SK-N-SH treated with all-trans-retinoic acid at 6 μM for 48 hours (cell line): ENCODE measurements around the gene UGT1A8.

Source experiments
- BACH2 ChIP-seq: fragments of 250-450 bp; sonication (Bioruptor Pico); IDR thresholded peaks from 2 replicates; pipeline ENCODE4 v1.9.0; 2021; ENCODE audit warnings: mild to moderate bottlenecking, borderline replicate concordance
- GLIS3 ChIP-seq: fragments of 250-450 bp; sonication (Bioruptor Pico); IDR thresholded peaks from 2 replicates; pipeline ENCODE4 v1.5.0; 2020; ENCODE audit warnings: mild to moderate bottlenecking, moderate library complexity
- PATZ1 ChIP-seq: fragments of 250-450 bp; sonication (Bioruptor Pico); IDR thresholded peaks from 2 replicates; pipeline ENCODE4 v1.8.0; 2020; ENCODE audit warnings: mild to moderate bottlenecking, moderate library complexity, borderline replicate concordance
- PPARA ChIP-seq: fragments of 250-450 bp; sonication (Bioruptor Pico); IDR thresholded peaks from 2 replicates; pipeline ENCODE4 v1.5.0; 2020; ENCODE audit warnings: mild to moderate bottlenecking, borderline replicate concordance
- RARB ChIP-seq: fragments of 250-450 bp; sonication (Bioruptor Pico); IDR thresholded peaks from 2 replicates; pipeline ENCODE4 v1.8.0; 2021; ENCODE audit warnings: mild to moderate bottlenecking, moderate library complexity
- SNAI2 ChIP-seq: fragments of 250-450 bp; sonication (Bioruptor Pico); IDR thresholded peaks from 2 replicates; pipeline ENCODE4 v1.5.0; 2020; ENCODE audit warnings: mild to moderate bottlenecking, moderate library complexity
- TCF4 ChIP-seq: fragments of 250-450 bp; sonication (Bioruptor Pico); IDR thresholded peaks from 2 replicates; pipeline ENCODE4 v1.8.0; 2021; ENCODE audit warnings: mild to moderate bottlenecking, moderate library complexity, borderline replicate concordance
- TSHZ2 ChIP-seq: fragments of 250-450 bp; sonication (Bioruptor Pico); IDR thresholded peaks from 2 replicates; pipeline ENCODE4 v1.5.0; 2020; ENCODE audit warnings: mild to moderate bottlenecking, moderate library complexity
- ZFP3 ChIP-seq: fragments of 250-450 bp; sonication (Bioruptor Pico); IDR thresholded peaks from 2 replicates; pipeline ENCODE4 v1.5.0; 2020; ENCODE audit warnings: mild to moderate bottlenecking, moderate library complexity
- ZFP30 ChIP-seq: fragments of 450-650 bp; formaldehyde crosslinking; IDR thresholded peaks from 2 replicates; pipeline ENCODE4 v1.5.0; 2022; ENCODE audit warnings: mild to moderate bottlenecking, moderate library complexity
- TF ChIP-seq, protein P1 (sequence below): fragments of 250-450 bp; sonication (Bioruptor Pico); IDR thresholded peaks from 2 replicates; pipeline ENCODE4 v1.5.1; 2021; ENCODE audit warnings: mild to moderate bottlenecking, moderate library complexity
- TF ChIP-seq, protein P2 (sequence below): fragments of 250-450 bp; sonication (Bioruptor Pico); IDR thresholded peaks from 2 replicates; pipeline ENCODE4 v1.5.1; 2020; ENCODE audit warnings: low read depth, mild to moderate bottlenecking, moderate library complexity

- TF ChIP-seq, protein P1, sequence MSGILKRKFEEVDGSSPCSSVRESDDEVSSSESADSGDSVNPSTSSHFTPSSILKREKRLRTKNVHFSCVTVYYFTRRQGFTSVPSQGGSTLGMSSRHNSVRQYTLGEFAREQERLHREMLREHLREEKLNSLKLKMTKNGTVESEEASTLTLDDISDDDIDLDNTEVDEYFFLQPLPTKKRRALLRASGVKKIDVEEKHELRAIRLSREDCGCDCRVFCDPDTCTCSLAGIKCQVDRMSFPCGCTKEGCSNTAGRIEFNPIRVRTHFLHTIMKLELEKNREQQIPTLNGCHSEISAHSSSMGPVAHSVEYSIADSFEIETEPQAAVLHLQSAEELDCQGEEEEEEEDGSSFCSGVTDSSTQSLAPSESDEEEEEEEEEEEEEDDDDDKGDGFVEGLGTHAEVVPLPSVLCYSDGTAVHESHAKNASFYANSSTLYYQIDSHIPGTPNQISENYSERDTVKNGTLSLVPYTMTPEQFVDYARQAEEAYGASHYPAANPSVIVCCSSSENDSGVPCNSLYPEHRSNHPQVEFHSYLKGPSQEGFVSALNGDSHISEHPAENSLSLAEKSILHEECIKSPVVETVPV (CRISPR knock-in tag), result no peak
- TF ChIP-seq TSHZ2, result no peak
- no peak for TF ChIP-seq PPARA (CRISPR knock-in tag)
- TF ChIP-seq, protein P2, sequence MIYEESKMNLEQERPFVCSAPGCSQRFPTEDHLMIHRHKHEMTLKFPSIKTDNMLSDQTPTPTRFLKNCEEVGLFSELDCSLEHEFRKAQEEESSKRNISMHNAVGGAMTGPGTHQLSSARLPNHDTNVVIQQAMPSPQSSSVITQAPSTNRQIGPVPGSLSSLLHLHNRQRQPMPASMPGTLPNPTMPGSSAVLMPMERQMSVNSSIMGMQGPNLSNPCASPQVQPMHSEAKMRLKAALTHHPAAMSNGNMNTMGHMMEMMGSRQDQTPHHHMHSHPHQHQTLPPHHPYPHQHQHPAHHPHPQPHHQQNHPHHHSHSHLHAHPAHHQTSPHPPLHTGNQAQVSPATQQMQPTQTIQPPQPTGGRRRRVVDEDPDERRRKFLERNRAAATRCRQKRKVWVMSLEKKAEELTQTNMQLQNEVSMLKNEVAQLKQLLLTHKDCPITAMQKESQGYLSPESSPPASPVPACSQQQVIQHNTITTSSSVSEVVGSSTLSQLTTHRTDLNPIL (CRISPR knock-in tag), result no peak
- TF ChIP-seq BACH2, result no peak
- no peak for TF ChIP-seq PATZ1 (CRISPR knock-in tag)
- TF ChIP-seq SNAI2 (CRISPR knock-in tag), result no peak
- TF ChIP-seq GLIS3, result no peak
- TF ChIP-seq TCF4 (CRISPR knock-in tag), result no peak
- TF ChIP-seq RARB, result no peak
- no peak for TF ChIP-seq ZFP3 (CRISPR knock-in tag)
- no peak for TF ChIP-seq ZFP30 (CRISPR knock-in tag)
Observed at GRCh38 chr2:233779722-233780121, 162.3 kb downstream of the UGT1A8 start.
